ENCODE data around the gene ITGAE. TPM values are rescaled to one million over a fixed set of nuclear protein-coding genes. Genes with fewer than 3 reads are reported as not detected.
"Not testable (repeated sequence)": the region's sequence is repeated elsewhere in the genome, so short reads cannot be mapped to it uniquely, and the experiment has no call there.

Gene ITGAE
- total RNA-seq, 1 experiment from 2014 or later = 14.7 TPM

DNA sequence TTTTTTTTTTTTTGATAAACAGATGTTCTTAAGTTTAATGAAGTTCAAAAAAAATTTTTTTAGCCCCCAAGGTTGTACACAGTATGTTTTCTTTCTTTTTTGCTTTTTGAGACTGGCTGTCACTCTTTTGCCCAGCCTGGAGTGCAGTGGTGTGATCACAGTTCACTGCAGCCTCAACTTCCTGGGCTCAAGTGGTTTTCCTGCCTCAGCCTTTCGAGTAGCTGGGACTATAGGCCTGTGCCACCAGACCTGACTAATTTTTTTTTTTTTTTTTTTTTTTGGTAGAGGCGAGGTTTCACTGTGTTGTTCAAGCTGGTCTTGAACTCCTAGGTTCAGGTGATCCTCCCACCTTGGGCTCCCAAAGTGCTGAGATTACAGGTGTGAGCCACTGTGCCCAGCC, 12.8 kb downstream of the ITGAE start:
- no peaks in the 10 kb centered on the region for H3K4me1 Mint-ChIP-seq (ENCODE audit: low read depth, unreplicated experiment)
- intact Hi-C loops (cut with micrococcal nuclease; ENCODE audit: unreplicated experiment) = no loop called here
- DNase-seq = no peak
- no peak overlapping the region for H3K4me3 Mint-ChIP-seq (ENCODE audit: low read depth, unreplicated experiment)
- H3K27ac Mint-ChIP-seq (ENCODE audit: unreplicated experiment) = no peak overlapping the region
- CTCF ChIA-PET = interaction anchor here (1.3 kb wide), 1 partner anchor 50 kb away, joined by 7 read pairs; no protein-coding TSS in a partner anchor
- no TSS peak for BruUV-seq (replicated peaks)
- no peaks in the 10 kb centered on the region for H3K27me3 Mint-ChIP-seq (ENCODE audit: unreplicated experiment)
- no peaks in the 10 kb centered on the region for H3K36me3 Mint-ChIP-seq (ENCODE audit: insufficient read depth, unreplicated experiment)
- no peaks in the 10 kb centered on the region for H3K9me3 Mint-ChIP-seq (ENCODE audit: low read depth, unreplicated experiment)
- TF ChIP-seq, protein P1, sequence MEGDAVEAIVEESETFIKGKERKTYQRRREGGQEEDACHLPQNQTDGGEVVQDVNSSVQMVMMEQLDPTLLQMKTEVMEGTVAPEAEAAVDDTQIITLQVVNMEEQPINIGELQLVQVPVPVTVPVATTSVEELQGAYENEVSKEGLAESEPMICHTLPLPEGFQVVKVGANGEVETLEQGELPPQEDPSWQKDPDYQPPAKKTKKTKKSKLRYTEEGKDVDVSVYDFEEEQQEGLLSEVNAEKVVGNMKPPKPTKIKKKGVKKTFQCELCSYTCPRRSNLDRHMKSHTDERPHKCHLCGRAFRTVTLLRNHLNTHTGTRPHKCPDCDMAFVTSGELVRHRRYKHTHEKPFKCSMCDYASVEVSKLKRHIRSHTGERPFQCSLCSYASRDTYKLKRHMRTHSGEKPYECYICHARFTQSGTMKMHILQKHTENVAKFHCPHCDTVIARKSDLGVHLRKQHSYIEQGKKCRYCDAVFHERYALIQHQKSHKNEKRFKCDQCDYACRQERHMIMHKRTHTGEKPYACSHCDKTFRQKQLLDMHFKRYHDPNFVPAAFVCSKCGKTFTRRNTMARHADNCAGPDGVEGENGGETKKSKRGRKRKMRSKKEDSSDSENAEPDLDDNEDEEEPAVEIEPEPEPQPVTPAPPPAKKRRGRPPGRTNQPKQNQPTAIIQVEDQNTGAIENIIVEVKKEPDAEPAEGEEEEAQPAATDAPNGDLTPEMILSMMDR (IDR thresholded peaks at IDR 0.05; ENCODE audit: unreplicated experiment) = no peak

DNA sequence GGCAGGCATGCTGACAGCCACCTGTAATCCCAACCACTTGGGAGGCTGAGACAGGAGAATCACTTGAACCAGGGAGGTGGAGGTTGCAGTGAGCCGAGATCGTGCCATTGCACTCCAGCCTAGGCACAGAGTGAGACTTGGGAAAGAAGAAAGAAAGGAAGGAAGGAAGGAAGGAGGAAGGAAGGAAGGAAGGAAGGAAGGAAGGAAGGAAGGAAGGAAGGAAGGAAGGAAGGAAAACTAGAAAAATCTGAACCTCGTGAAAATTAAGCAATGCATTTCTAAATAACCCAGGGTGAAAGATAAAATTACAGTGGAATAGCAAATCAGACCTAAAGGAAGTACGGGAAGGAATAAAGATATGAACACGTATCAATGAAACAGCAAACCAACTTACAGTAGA, 15.7 kb downstream of the ITGAE start:
- intact Hi-C loops (cut with micrococcal nuclease; ENCODE audit: unreplicated experiment); H3K27me3 Mint-ChIP-seq (ENCODE audit: unreplicated experiment); H3K9me3 Mint-ChIP-seq (ENCODE audit: low read depth, unreplicated experiment); H3K4me3 Mint-ChIP-seq (ENCODE audit: low read depth, unreplicated experiment); DNase-seq; H3K4me1 Mint-ChIP-seq (ENCODE audit: low read depth, unreplicated experiment); H3K27ac Mint-ChIP-seq (ENCODE audit: unreplicated experiment); BruUV-seq (replicated peaks); CTCF ChIA-PET; H3K36me3 Mint-ChIP-seq (ENCODE audit: insufficient read depth, unreplicated experiment): not testable (repeated sequence)

DNA sequence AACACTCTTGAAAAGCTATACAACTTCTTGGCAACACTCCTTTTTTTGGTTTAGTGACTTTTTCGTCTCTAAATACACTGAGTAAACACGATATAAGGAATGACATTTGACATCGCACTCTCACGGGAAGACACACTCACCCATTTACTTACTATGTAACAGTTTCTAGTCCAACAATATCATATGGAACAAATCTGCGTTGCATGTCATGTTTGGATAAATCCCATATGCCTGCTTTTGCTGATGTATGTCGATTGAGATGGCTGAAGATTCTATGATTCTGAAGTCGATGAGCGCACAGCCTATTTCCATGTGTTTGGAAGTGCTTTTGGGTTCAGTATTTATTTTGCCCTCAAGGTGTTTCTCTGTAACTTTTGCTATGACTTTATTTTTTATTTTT, 18.2 kb downstream of the ITGAE start:
- Mint-ChIP-seq H3K27me3 (ENCODE audit: unreplicated experiment) (no peaks in the 10 kb centered on the region), H3K4me3 (ENCODE audit: low read depth, unreplicated experiment) (no peak overlapping the region), H3K9me3 (ENCODE audit: low read depth, unreplicated experiment) (no peaks in the 10 kb centered on the region), H3K4me1 (ENCODE audit: low read depth, unreplicated experiment) (no peaks in the 10 kb centered on the region), H3K36me3 (ENCODE audit: insufficient read depth, unreplicated experiment) (no peaks in the 10 kb centered on the region), H3K27ac (ENCODE audit: unreplicated experiment) (no peak overlapping the region)
- DNase-seq = no peak
- TF ChIP-seq, protein P1 (IDR thresholded peaks at IDR 0.05; ENCODE audit: unreplicated experiment) = no peak
- CTCF ChIA-PET = interaction anchor here (0.7 kb wide), 1 partner anchor 898 kb away, joined by 3 read pairs; no protein-coding TSS in a partner anchor
- intact Hi-C loops (cut with micrococcal nuclease; ENCODE audit: unreplicated experiment) = no loop called here
- BruUV-seq (replicated peaks) = no TSS peak

DNA sequence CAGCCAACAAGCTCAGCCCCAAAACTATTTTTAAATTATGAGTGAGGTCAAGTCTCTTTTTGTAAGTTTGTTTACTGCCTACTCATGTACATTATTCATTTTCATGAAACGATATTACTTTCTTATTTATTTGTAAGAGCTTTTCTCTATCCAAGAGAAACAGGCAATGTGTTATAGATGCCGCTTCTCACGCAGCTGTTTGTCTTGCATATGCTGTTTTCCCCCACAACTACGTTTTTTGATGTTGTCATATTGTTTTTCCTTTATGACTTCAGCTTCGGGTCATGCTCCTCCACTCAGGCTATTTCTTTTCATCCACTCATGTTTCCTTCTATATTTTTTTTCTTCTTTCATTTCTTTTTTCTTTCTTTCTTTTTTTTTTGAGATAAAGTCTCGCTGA, 20.0 kb downstream of the ITGAE start:
- no peak for DNase-seq
- no peak overlapping the region for H3K27ac Mint-ChIP-seq (ENCODE audit: unreplicated experiment)
- H3K4me1 Mint-ChIP-seq (ENCODE audit: low read depth, unreplicated experiment) = no peaks in the 10 kb centered on the region
- intact Hi-C loops (cut with micrococcal nuclease; ENCODE audit: unreplicated experiment) = no loop called here
- BruUV-seq (replicated peaks) = no TSS peak
- no peaks in the 10 kb centered on the region for H3K9me3 Mint-ChIP-seq (ENCODE audit: low read depth, unreplicated experiment)
- H3K36me3 Mint-ChIP-seq (ENCODE audit: insufficient read depth, unreplicated experiment) = no peaks in the 10 kb centered on the region
- CTCF ChIA-PET = no interaction called here
- TF ChIP-seq, protein P1 (IDR thresholded peaks at IDR 0.05; ENCODE audit: unreplicated experiment) = no peak
- H3K27me3 Mint-ChIP-seq (ENCODE audit: unreplicated experiment) = no peaks in the 10 kb centered on the region
- no peak overlapping the region for H3K4me3 Mint-ChIP-seq (ENCODE audit: low read depth, unreplicated experiment)

DNA sequence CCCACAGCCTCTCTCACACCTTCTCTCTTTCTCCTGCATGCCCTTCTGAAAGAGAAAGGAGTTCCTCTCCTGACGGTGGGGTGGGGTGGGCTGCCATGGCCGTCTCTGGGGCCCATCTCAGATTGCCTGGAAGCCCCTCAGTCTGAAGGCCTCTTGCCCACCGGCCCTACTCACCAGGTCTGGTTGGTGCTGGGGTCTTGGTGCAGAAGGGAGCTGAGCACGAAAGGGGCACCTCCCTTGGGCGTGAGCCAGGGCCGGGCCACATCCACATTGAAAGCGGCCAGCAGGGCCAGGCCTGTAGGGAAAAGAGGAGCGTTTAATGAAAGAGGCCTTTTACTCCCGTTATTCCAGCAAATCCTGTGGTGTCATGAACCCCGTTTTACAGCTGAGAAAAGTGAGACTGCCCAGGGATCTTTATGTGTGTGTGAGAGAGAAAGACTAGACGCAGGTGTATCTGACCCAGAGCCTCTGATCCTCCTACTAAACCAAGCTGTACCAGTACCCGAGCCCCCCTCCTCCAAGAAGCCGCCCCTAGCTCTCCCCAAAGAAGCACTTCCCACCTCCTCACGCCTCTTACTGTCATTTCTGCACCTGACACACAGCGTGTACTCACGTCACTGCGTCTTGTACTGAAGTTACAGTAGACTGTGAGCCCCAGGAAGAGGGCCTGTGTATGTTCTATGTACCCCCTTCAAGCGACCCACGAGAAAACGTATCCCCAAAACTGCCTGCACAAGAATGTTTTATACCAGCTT, 23.4 kb downstream of the ITGAE start:
- Mint-ChIP-seq H3K36me3 (ENCODE audit: insufficient read depth, unreplicated experiment) (no peaks in the 10 kb centered on the region), H3K27me3 (ENCODE audit: unreplicated experiment) (no peaks in the 10 kb centered on the region), H3K4me1 (ENCODE audit: low read depth, unreplicated experiment) (no peaks in the 10 kb centered on the region), H3K9me3 (ENCODE audit: low read depth, unreplicated experiment) (no peaks in the 10 kb centered on the region), H3K27ac (ENCODE audit: unreplicated experiment) (no peak overlapping the region), H3K4me3 (ENCODE audit: low read depth, unreplicated experiment) (no peak overlapping the region)
- BruUV-seq (replicated peaks) = no TSS peak
- intact Hi-C loops (cut with micrococcal nuclease; ENCODE audit: unreplicated experiment) = no loop called here
- DNase-seq = no peak
- CTCF ChIA-PET = no interaction called here
- TF ChIP-seq, protein P1 (IDR thresholded peaks at IDR 0.05; ENCODE audit: unreplicated experiment) = no peak
